ENCODE results near the gene LSP1. TPM values are rescaled to one million over a fixed set of nuclear protein-coding genes. Genes with fewer than 3 reads are reported as not detected.

LSP1 gene
- total and polyA plus RNA-seq, 2 of the 8 experiments (the other 6 are each of a cell fraction or from before 2014, with no cell fraction given), result 0.03 TPM; not detected in 1

GRCh38 chr11:1836011-1836945 is 16.6 kb upstream of the LSP1 start:
- Histone ChIP-seq H4K5ac (ENCODE audit: insufficient read length, low read depth, low read length) (no peak overlapping the region), H3K4me2 (ENCODE audit: insufficient read depth in 1 of 2, low read depth in 2 of 2, low read length in 2 of 2) (no peak overlapping the region), H3K79me1 (ENCODE audit: low read depth, low read length) (no peaks in the 10 kb centered on the region), H3K23ac (ENCODE audit: insufficient read length) (no peak overlapping the region), H3K9ac (replicated peaks in 1 of 4; ENCODE audit: extremely low read depth in 1 of 4, low read depth in 3 of 4, low read length in 3 of 4) (no peak overlapping the region), H3K56ac (replicated peaks; ENCODE audit: insufficient read length, low read depth, low read length) (no peak overlapping the region), H3K27me3 (replicated peaks in 1 of 4; ENCODE audit: control insufficient read depth in 3 of 4, extremely low read depth in 1 of 4, insufficient read depth in 3 of 4, low read length in 3 of 4) (peaks cover 0 to 3% (median 0%) of the 10 kb centered on the region in 4 experiments; a peak in 3 of 7 replicates), H3K27ac (ENCODE audit: low read depth, low read length) (no peak overlapping the region), H3K4me3 (ENCODE audit: extremely low read depth in 1 of 4, insufficient read depth in 2 of 4, low read depth in 3 of 4, low read length in 4 of 4) (no peak overlapping the region), H3K36me3 (ENCODE audit: control insufficient read depth in 2 of 4, insufficient read depth in 4 of 4, low read length in 3 of 4) (no peaks in the 10 kb centered on the region), H3K79me2 (ENCODE audit: control insufficient read depth in 1 of 2, insufficient read depth in 2 of 2, low read length in 2 of 2) (no peaks in the 10 kb centered on the region), H2BK15ac (ENCODE audit: low read length) (no peak overlapping the region), H3K14ac (ENCODE audit: insufficient read length) (no peak overlapping the region), H3K23me2 (ENCODE audit: low read depth, low read length) (no peaks in the 10 kb centered on the region), H4K20me1 (replicated peaks in 1 of 2; ENCODE audit: control insufficient read depth in 1 of 2, insufficient read depth in 2 of 2, low read length in 2 of 2) (no peaks in the 10 kb centered on the region), H2AFZ (ENCODE audit: low read length) (no peak overlapping the region), H2BK12ac (ENCODE audit: low read depth, low read length) (no peak overlapping the region), H3K4ac (replicated peaks; ENCODE audit: insufficient read length, low read depth, low read length) (no peak overlapping the region), H4K91ac (replicated peaks; ENCODE audit: insufficient read length, low read length) (no peak overlapping the region), H2BK5ac (ENCODE audit: low read depth, low read length) (no peak overlapping the region), H3K9me3 (ENCODE audit: insufficient read depth in 2 of 2, low read depth in 1 of 2, low read length in 1 of 2) (no peaks in the 10 kb centered on the region), H2AK5ac (ENCODE audit: low read depth, low read length) (no peak overlapping the region), H3K18ac (ENCODE audit: extremely low read depth, low read length) (no peak overlapping the region), H2BK120ac (replicated peaks; ENCODE audit: low read depth, low read length) (no peak overlapping the region), H3K4me1 (replicated peaks in 1 of 4; ENCODE audit: control insufficient read depth in 3 of 4, insufficient read depth in 4 of 4, low read length in 3 of 4) (peaks cover 0 to 4% (median 2%) of the 10 kb centered on the region in 4 experiments; a peak in 4 of 7 replicates), H4K8ac (ENCODE audit: extremely low read depth, insufficient read depth, low read length) (peak overlapping the region; percentile 75; the same call in 1 of the 2 replicates), H2BK20ac (ENCODE audit: low read length) (no peak overlapping the region)
- no peak for DNase-seq (ENCODE audit: low read depth in 1 of 2, low spot score in 2 of 2)
- 92% methylated on average over 25 of the region's 43 CpGs; no CpG with 5 or more reads in 1 of the 2 experiments for WGBS, 2 experiments (ENCODE audit: extremely low coverage in 1 of 2, insufficient coverage in 1 of 2, insufficient read length in 1 of 2, insufficient replicate concordance in 2 of 2, low coverage in 1 of 2, low lambda C conversion rate in 2 of 2, missing lambda C conversion rate in 1 of 2)
- ChIA-PET POLR2A (ENCODE audit: partially characterized antibody) (interaction anchor here (0.8 kb wide), 1 partner anchor 106 kb away, joined by 4 read pairs; no protein-coding TSS in a partner anchor), CTCF (ENCODE audit: partially characterized antibody) (interaction anchor here (0.7 to 15.8 kb wide), 25 partner anchors 8 to 330 kb away, joined by 3 to 439 read pairs (median 3); partner anchors contain the start of gene LSP1)
- no peak for FAIRE-seq
- TF ChIP-seq CBX5 (IDR thresholded peaks at IDR 0.05; ENCODE audit: low read depth, low read length) (no peak), YY1 (IDR thresholded peaks at IDR 0.05; ENCODE audit: low read depth, low read length) (no peak), CHD1 (IDR thresholded peaks at IDR 0.05; ENCODE audit: low read depth, low read length) (no peak), RXRA (IDR thresholded peaks at IDR 0.05; ENCODE audit: insufficient read depth, low read depth, low read length) (no peak), CREB1 (IDR thresholded peaks at IDR 0.05) (no peak), ASH2L (IDR thresholded peaks at IDR 0.05; ENCODE audit: low read length) (no peak), ATF2 (IDR thresholded peaks at IDR 0.05; ENCODE audit: low read length) (no peak), JUN (IDR thresholded peaks at IDR 0.05; ENCODE audit: low read depth, low read length) (no peak), RFX5 (IDR thresholded peaks at IDR 0.05; ENCODE audit: borderline replicate concordance, low read depth, low read length) (no peak), SIX5 (IDR thresholded peaks at IDR 0.05; ENCODE audit: low read depth, low read length) (no peak), RBBP5 (IDR thresholded peaks at IDR 0.05; ENCODE audit: borderline replicate concordance, low read depth, low read length) (no peak)

Measured in H1 (cell line).